GM19324 (cell line): ENCODE measurements around the gene CDKN2A.

Source experiments
- ATAC-seq: cut with Tn5 transposase; IDR thresholded peaks from one replicate; pipeline ENCODE4 v1.9.1; 2021; ENCODE audit warnings: mild to moderate bottlenecking, moderate library complexity; ENCODE audit not compliant: unreplicated experiment, low FRiP score

Gene CDKN2A

DNA sequence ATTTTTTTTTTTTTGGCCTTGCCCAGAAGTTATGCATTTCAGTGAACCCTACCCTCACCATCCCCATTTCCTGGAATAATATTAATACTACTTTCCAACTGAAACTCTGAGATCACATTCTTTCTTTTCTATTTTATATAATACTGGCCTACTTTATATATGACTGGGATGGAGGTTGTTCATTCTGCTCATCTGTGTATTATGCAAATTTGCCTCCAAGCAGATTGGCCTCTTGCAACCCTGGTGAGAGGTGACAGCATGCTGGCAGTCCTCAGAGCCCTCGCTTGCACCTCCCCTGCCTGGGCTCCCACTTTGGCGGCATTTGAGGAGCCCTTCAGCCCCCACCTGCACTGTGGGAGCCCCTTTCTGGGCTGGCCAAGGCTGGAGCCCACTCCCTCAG is 35.4 kb downstream of the CDKN2A start:
- no peak for ATAC-seq

DNA sequence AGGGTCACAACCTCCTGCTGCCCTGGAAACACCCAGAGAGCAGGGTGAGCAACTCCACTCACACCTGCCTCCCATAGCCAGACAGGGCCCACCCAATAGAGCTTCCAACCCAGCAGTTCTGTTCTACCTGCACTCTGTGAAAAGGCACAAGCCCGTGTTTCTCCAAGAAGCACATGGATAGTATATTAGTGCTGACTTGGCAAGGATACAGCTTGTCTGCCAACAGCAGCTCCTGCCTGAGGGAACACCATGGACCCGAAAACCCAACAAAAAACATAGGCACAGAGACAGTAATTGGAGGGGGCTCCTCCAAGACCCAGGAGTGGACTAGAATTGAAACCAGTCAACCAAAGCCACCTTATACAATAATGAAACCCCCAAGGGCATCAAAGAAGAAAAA is 48.6 kb downstream of the CDKN2A start:
- ATAC-seq: no peak

DNA sequence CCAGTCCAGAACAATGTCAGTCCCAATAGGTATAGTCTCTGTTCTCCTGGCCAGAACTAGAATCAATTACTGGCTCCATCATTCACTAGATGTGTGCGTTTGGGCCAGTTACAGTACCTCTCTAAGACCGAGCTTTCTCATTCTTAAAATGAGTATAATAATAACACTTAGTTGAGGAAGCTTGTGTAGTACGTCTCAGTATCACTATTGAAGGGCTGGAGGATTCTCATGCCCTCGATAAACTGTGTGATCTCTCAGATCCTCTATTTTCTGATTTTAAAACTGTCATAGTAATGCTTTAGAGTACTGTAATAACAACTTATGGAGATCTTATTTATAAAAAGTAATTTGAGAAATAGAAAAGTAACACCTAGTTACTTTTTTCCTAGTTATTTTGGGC is 50.7 kb downstream of the CDKN2A start:
- ATAC-seq: no peak

DNA sequence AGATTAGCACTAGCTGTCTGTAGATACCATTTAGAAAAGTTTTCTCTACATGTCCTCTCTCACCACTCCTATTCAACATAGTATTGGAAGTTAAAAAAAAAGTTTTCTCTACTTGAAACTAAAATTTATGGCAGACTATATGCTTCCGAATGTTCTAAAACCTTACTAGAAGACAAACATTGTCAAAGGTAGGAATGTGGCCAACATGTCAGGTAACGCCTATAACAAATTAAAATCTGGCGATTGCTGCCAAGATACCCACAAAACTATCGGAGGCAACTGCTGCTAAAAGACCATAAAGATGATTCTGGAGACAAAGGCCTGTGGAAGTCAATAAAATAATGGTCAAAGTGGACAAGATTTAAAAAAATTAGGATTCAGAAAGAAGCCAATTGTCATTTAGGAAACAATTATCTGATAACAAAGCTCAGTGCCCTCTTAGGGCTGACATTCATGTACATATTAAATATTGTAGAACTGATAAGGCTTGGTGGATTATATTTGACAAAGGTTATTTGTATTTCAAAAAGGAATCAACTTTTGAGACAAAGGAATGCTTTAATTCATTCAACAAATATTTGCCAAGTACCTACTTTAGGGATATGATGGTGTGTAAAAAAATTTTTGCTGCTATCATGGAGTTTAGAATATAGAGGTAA is 52.7 kb downstream of the CDKN2A start:
- ATAC-seq: no peak

DNA sequence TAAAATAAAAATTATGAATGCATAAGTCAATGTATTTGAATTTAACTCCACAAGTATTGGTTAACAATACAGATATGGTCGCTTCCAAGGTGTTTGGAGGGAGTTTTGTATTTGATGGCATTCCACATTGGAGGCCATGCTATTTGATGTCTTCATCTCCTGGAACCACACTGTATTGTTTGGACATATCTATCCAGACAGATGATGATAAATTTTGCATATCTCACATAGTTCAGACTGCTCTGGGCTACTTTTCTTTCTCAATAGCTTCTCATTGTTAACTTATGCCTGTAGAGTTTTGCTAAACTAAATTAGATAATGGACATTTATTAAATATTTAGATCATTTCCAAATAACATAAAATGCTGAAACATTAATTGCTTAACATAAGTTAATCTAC is 58.0 kb downstream of the CDKN2A start:
- ATAC-seq: no peak

DNA sequence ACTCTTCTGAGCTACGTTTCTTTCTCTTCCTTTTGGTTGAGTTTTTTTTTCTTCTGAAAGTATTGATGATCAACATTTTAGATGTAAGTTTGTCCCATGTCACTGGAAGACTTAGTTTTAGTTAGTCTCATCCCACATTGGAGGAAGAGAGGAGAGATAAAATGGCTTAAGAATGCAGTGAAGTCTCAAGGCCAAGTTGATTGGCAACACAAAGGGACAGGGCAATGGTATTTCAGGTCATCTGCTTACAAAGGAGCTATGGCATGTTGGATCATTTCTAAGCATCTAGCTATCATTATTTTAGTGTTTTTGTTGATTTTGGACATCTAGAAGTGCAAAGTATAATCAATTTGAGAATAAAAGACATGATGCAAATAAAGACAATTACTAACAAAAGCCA is 58.6 kb downstream of the CDKN2A start:
- ATAC-seq: no peak

DNA sequence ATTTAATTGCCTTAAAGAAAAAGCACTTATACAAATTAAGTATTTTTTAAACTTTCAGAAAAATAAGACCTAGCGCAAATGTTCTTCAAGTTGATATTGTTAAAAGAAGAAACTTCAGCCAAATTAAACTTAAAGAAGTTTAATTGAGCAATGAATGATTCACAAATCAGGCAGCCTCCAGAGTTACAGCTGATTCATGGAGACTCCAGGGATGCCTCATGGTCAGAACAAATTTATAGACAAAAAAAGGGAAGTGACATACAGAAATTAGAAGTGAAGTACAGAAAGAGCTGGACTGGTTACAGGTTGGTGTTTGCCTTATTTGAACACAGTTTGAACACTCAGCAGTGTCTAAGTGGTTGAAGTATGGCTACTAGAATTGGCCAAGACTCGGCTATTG is 60.3 kb downstream of the CDKN2A start:
- no peak for ATAC-seq

DNA sequence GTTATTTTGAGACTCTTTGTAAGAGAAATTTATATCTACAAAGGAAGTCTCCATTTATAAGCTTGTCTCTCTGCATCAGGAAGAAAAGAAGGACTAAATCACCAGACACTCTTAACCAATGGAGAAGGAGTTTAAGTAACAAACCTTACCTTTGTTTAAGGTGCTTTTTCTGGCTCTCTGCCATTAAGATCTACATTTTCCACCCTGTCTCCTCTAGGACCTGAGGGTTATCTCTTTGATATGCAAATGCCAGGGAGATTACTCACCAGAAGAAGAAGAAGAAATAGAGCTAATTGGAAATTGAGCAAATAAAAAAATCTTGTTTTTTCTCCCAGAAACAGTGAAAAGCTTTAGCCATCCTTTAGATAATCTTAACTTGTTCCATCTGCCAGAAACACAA is 60.9 kb downstream of the CDKN2A start:
- no peak for ATAC-seq

DNA sequence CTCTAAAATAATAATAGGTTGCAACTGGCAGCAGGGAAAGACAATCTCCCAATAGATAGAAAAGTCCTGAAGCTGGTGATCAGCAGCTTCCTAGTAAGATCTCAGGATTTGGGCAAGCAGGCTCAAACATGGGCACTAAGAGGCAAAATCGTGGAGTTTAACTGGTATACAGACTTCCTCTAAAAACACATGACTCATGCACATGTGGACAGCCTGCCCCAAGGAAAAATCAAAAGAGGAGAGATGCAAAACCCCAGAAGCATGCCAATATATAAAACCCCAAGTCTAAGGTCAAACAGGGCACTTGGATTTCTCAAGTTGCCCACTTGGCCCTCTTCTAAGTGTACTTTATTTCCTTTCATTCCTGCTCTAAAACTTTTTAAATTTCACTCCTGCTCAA is 62.8 kb downstream of the CDKN2A start:
- ATAC-seq: no peak

DNA sequence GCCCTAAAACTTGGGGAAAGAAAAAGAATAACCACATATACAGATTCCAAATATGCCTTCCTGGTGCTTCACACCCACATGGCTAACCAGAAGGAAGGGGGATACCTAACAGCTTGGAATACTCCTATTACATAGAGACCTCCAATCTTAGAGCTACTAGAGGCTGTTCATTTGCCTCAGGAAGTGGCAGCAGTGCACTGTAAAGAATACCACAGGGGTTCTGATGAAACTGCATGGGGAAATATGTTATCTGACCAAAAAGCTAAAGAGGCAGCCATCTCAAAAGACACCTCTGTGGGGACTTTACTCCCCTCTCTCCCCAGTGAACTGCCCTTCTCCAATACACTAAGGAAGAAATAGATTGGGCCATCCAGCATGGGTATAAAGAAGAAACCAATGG is 66.4 kb downstream of the CDKN2A start:
- no peak for ATAC-seq

DNA sequence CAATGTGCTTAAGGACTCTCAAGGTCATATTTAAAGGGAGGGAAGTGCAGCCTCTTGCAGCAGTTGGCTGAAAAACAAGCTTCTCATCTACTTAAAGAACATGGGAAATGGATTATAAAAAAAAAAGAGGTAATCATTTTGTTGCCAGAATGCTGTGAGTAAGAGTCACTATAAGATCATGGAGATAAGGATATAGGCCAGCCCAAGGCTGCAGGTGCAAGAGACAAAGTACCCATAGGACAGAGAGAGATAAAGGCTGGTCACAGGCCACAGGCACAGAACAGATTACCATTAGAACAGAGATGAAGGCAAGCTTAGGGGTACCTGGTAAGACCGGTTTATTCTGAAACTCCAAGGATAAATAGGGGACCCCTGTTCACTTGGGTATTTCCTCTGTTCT is 70.5 kb downstream of the CDKN2A start:
- no peak for ATAC-seq

DNA sequence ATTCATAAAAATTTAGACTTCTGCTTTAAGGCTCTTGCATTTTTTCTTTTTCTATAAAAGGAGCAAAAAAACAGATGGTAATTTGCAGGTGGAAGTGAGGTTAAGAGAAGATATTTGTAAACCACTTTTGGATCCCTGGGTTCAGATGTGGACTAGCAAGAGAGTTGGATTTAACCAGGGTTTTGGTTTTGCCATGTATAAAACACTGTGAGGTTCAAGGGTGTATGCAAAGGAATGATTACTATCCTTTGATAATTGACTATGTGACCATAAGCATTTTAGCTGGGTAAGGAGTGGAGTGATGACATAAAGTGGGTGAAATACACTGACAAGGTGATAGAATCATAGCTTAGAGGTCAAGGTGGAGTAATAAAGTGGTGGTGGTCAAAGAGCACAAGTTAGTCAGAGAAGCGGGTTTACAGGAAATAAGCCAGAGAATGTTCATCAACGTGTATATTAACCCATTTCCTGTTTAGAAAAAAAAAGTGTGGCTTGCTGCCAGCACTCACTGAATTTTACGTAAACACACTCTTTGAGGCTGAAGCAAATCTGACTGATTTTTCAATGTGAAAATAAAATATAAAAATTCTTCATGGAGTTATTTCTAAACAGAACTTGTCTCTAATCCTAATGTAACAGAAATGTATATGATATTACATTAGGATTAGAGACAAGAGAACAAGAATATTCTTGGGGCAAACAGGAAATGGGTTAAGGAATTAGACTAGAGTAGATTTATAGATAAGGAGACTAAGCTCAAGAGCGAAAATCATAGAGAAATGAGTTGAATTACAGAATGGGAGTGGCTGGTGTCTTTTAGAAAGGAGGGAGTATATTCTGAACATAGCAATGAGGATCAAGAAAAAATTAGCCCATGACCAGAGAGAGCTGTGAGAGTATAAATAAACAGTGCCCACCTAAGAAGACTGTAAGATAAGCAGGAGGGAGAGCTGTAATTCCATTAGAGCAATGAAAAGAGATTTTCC is 74.5 kb downstream of the CDKN2A start:
- ATAC-seq: peak; percentile 92
